Tibial nerve (tissue), 3 donors: ENCODE results near the gene CYP24A1.

Experiments
- CTCF ChIP-seq, 5 experiments: fragments of 200-600 bp in 3 of 5; fragments of 450-650 bp in 2 of 5; sonication (generic) in 3 of 5; IDR thresholded peaks; one replicate each; pipeline ENCODE4 v1.5.1; 2016 to 2019; ENCODE audit warnings: antibody characterized with exemption in 5 of 5, mild to moderate bottlenecking in 3 of 5, moderate library complexity in 2 of 5
- POLR2A ChIP-seq, 2 donors: fragments of 450-650 bp; IDR thresholded peaks; one replicate each; pipeline ENCODE4 v1.6.1; 2017; ENCODE audit warnings: antibody characterized with exemption in 2 of 2, mild to moderate bottlenecking in 2 of 2, moderate library complexity in 2 of 2

DNA sequence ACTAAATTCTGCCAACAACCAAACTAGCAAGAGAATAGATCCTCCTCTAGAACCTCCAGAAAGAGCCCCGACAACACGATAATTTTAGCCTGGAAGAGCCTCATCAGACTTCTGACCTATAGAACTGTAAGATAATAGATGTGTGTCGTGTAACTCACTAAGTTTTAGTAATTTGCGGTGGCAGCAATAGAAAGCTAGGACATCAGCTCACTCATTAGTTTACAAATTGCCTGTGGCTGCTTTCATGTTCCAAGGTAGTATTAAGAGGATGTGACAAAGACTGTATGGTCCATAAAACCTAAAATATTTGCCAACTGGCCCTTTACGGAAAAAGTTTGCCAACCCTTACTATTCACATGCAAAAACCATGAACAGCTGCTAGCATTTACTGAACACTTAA, 17.3 kb downstream of the CYP24A1 start:
- no peak for TF ChIP-seq POLR2A (IDR thresholded peaks at IDR 0.05)
- TF ChIP-seq CTCF (IDR thresholded peaks at IDR 0.05): no peak
